Stimulated activated CD8-positive, alpha-beta memory T cell treated with anti-CD3 and anti-CD28 coated beads, Interleukin-7, amount 100 ng/mL, for 24 hours (primary cell): ENCODE results near the gene PHOX2B.
"Not testable (repeated sequence)": the region's sequence is repeated elsewhere in the genome, so short reads cannot be mapped to it uniquely, and the experiment has no call there.

Experiments used
- DNase-seq: peaks from one replicate; pipeline ENCODE4 v3.0.0-alpha.2; 2020; ENCODE audit warnings: low read depth

Gene PHOX2B

DNA sequence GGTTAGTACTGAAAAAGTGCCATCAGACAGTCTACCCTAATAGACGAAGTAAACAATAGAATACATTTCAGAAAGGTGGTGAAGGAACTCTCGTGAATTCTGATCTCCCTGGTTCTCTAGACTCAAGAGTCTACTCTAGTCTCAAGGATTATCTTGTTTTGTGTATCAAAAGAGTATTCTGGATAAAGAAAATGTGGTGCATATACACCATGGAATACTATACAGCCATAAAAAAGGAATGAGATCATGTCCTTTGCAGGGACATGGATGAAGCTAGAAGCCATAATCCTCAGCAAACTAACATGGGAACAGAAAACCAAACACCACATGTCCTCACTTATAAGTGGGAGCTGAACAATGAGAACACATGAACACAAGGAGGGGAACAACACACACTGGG is 36.9 kb downstream of the PHOX2B start:
- DNase-seq = not testable (repeated sequence)

GRCh38 chr4:41709844-41710481 is 38.6 kb downstream of the PHOX2B start:
- no peak for DNase-seq

DNA sequence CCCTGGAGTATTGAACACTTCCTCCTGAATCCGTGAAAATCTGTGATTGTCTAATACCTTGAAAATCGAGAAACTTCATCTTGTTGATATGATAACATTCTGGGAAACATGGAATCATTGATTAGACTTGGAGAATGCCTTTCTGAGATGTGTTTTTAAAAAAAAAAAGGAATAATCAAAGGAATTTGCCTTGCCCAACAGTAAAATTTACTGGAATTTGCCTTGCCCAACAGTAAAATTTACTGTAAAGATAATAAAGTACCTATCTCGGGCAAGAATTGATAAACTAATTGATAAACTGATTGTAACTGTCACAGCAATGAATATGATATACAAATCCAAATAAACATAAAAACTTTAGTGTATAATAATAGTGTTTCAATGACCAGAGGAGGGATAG is 44.7 kb downstream of the PHOX2B start:
- no peak for DNase-seq

DNA sequence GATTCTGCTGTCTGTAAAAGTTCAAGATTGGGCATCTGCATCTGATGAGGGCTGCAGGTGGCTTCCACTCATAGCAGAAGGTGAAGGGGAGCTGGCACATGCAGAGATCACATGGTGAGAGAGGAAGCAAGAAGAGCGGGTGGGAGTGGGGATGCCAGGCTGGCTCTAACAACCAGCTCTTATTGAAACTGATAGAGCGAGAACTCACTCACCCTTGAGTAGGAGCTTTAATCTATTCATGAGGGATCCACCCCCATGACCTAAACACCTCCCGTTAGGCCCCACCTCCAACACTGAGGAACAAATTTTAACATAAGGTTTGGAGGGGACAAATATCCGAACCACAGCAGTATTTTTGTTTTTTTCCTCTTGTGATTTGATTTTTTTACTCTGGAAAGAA is 45.8 kb downstream of the PHOX2B start:
- DNase-seq = no peak

- DNase-seq = no peak
These were observed 46.5 kb downstream of the PHOX2B start for GRCh38 chr4:41701983-41702382.

DNA sequence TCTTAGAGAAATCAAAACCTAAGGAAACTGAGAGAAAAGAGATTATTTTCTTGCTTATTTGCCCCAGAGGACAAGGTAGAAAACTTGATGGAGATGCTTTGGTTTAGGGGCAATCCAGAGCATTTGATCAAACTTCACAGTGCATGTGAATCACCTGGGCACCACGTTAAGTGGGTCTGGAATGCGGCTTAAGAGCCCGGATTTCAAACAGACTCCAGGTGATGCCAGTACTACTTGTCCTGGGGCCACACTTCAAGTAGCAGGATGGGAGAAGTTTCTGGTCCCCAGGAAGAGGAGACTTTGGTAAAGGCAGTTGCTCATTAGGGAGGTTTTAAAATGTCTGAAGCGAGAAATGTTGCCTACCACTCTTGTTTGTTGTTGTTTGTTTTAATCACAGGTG is 51.8 kb downstream of the PHOX2B start:
- no peak for DNase-seq

- DNase-seq = no peak
These were observed 52.4 kb downstream of the PHOX2B start for GRCh38 chr4:41696131-41696530.
